Stimulated activated CD8-positive, alpha-beta memory T cell treated with anti-CD3 and anti-CD28 coated beads, Interleukin-12 subunit alpha, Interleukin-12 subunit beta, amount 100 ng/mL, for 24 hours (primary cell): ENCODE measurements around the gene ATAD1.
"Not testable (repeated sequence)": the region's sequence is repeated elsewhere in the genome, so short reads cannot be mapped to it uniquely, and the experiment has no call there.

Experiments used
- DNase-seq: peaks from one replicate; pipeline ENCODE4 v3.0.0-alpha.2; 2020; ENCODE audit errors: extremely low read depth

ATAD1 gene

GRCh38 chr10:87753995-87754866 lies 63.8 kb downstream of the ATAD1 start:
- DNase-seq: no peak

- DNase-seq: no peak
Measured at GRCh38 chr10:87752566-87752965, 65.5 kb downstream of the ATAD1 start.

- DNase-seq: no peak
Measured at GRCh38 chr10:87751274-87751673, 66.8 kb downstream of the ATAD1 start.

- DNase-seq: no peak
Measured at GRCh38 chr10:87750817-87751216, 67.2 kb downstream of the ATAD1 start.

- no peak for DNase-seq
Measured at GRCh38 chr10:87750001-87750671, 67.9 kb downstream of the ATAD1 start.

- not testable (repeated sequence) for DNase-seq
Measured at GRCh38 chr10:87748244-87748643, 69.8 kb downstream of the ATAD1 start.

- no peak for DNase-seq
Measured at GRCh38 chr10:87746911-87747310, 71.1 kb downstream of the ATAD1 start.

- no peak for DNase-seq
Measured at GRCh38 chr10:87744606-87745005, 73.4 kb downstream of the ATAD1 start.

GRCh38 chr10:87742992-87743610 lies 74.9 kb downstream of the ATAD1 start:
- not testable (repeated sequence) for DNase-seq

- no peak for DNase-seq
Measured at GRCh38 chr10:87740254-87740655, 77.8 kb downstream of the ATAD1 start.

- DNase-seq: no peak
Measured at GRCh38 chr10:87739703-87740102, 78.3 kb downstream of the ATAD1 start.

- DNase-seq: not testable (repeated sequence)
Measured at GRCh38 chr10:87738253-87738652, 79.8 kb downstream of the ATAD1 start.

- no peak for DNase-seq
Measured at GRCh38 chr10:87734987-87735827, 82.8 kb downstream of the ATAD1 start.

GRCh38 chr10:87733081-87733480 lies 84.9 kb downstream of the ATAD1 start:
- DNase-seq: no peak

- DNase-seq: no peak
Measured at GRCh38 chr10:87729940-87730339, 88.1 kb downstream of the ATAD1 start.

- no peak for DNase-seq
Measured at GRCh38 chr10:87724789-87725188, 93.2 kb downstream of the ATAD1 start.

- no peak for DNase-seq
Measured at GRCh38 chr10:87723500-87723899, 94.5 kb downstream of the ATAD1 start.

- no peak for DNase-seq
Measured at GRCh38 chr10:87722716-87723115, 95.3 kb downstream of the ATAD1 start.

- no peak for DNase-seq
Measured at GRCh38 chr10:87721781-87722180, 96.2 kb downstream of the ATAD1 start.

GRCh38 chr10:87720665-87721064 lies 97.4 kb downstream of the ATAD1 start:
- no peak for DNase-seq

GRCh38 chr10:87716348-87716670 lies 101.7 kb downstream of the ATAD1 start:
- no peak for DNase-seq
